Stimulated activated CD4-positive, alpha-beta T cell treated with anti-CD3 and anti-CD28 coated beads, Interleukin-12 subunit alpha, Interleukin-12 subunit beta, amount 100 ng/mL, for 48 hours (primary cell): ENCODE data around the gene ZNF420.

Source experiments
- DNase-seq, 3 donors: peaks; one replicate each; pipeline ENCODE4 v3.0.0-alpha.2; 2020; ENCODE audit warnings: low read depth in 2 of 3, low spot score in 1 of 3

The ZNF420 gene

DNA sequence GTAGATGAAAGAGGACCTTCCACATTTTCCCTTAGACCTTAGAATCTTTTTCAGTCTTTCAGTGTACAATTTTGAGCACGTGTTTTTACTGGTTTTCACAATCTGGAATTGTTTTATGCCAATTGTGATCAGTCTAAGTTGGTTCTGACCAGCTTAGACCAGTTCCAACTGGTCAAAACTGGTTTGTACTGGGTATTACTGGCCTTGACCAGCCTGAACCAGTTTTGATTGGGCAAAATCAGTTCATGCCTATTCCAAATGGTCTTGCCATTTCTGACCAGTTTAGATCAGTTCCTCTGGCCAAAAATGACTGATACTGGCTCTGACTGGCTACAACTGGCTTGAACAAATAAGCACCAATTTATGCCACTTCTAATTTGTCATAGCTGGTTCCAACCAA, 57.9 kb downstream of the ZNF420 start:
- no peak for DNase-seq

DNA sequence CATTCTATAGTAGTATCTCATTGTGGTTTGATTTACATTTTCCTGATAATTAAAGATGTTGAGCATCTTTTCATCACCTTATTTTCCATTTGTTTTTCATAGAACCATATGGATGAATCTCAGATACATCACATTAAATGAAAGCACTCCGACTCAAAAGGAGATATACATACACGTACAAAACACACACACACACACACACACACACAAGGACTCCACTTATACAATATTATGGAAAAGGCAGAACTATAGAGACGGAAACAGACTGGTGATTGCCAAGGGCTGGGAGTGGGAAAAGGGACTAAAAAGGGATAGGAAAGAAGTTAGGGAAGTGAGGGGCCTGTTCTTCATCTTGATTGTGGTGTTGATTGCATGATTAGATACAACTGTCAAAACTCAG, 70.0 kb downstream of the ZNF420 start:
- no peak for DNase-seq

DNA sequence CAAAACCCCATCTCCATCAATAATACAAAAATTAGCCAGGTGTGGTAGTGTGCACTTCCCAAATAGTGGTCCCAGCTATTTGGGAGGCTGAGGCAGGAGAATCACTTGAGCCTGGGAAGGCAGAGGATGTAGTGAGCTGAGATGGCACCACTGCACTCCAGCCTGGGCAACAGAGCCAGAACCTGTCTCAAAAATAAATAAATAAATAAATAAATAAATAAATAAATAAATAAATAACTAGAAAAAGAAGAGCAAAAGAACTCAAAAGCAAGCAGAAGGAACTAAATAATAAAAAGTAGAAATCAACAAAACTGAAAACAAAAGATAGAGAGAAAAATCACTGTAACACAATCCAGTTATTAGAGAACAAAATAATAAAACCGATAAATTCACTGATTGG, 81.9 kb downstream of the ZNF420 start:
- DNase-seq, result no peak

DNA sequence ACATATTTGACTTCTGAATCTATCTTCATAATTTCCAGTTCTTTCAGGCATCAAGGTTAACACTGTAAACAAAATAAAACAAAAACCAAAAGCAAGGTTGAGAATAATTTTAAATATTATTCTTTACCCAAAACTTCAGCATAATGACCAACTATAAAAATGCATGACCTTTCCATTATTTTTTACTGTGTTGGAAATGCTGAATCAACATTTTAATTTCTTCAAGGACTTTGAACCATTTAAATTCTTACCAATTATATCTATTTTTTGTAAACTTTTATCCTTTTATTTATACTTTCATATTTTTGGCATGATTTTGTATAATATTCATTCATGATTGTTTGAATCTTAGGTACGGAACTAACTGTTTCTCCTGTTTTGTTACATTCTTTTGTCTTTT, 87.4 kb downstream of the ZNF420 start:
- DNase-seq, result no peak

DNA sequence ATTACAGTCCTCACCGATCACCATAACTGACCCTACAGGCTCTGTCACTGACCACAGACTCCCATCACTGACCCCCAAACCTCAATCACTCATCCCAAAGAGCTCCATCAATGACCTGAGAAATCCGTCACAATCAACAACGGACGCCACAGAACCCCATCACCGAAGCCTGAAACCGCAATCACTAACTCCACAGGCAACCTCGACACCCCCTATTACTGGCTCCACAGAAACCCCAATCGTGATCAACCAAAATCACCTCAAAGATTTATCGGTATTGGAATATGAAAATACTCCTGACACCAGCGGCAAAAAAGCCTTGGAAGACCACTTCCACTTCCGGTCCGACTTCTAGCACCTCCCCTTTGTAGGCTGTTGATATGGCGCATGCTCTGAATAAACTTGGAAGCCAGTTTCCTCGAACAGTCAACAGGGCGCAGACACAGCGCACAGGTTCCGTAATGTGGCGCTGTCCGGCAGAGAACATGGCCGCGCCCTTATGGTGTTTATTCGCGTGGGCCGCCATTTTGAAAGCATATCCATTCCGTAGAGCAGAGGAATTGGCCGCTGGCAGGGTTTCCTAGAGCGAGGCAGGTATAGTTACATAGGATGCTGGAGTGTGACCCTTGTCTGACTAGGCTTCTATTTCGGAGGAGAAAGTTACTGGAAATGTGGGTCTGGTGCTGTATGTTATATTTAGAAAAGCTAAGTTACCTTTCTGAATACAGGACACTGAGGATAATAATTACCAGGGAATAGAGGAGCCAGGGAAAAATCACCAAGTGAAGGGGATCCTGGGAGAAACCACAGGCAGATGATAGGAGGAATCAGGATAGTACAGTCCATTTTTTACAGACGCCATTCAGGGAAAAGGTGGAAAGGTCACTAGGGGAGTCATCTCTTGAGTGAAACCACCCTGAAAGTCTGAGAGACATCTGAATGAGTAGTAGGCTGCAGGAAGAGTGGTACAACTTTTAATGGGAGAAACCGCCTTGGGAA, 94.4 kb downstream of the ZNF420 start, which contains the start of gene ZNF585A:
Gene ZNF585A, minus strand, starts transcription at position 328 of the 999 bp plus-strand sequence. CDS start 2,785 bp downstream, outside the sequence.
- peak; percentile 78 to 81 (median 78) for DNase-seq
